Trophoblast cell (in vitro differentiated cells and primary cell): ENCODE data around the gene MFSD11.
A peak's percentile ranks its signal among the peaks of the same experiment; 100 is the strongest.
"Not testable (repeated sequence)": the region's sequence is repeated elsewhere in the genome, so short reads cannot be mapped to it uniquely, and the experiment has no call there.

Source experiments
- DNase-seq, 2 donors: peaks; one replicate each; pipeline ENCODE4 v3.0.0-alpha.2; 2016
- H2AFZ ChIP-seq: 2 replicates; pipeline ENCODE4 v1.6.1; 2013; ENCODE audit warnings: low read length, moderate library complexity, mild to moderate bottlenecking; ENCODE audit not compliant: insufficient read depth, poor library complexity
- H2AK5ac ChIP-seq: 2 replicates; pipeline ENCODE4 v1.6.1; 2013; ENCODE audit warnings: mild to moderate bottlenecking, low read length
- H2BK120ac ChIP-seq: 2 replicates; pipeline ENCODE4 v1.6.1; 2013; ENCODE audit warnings: low read length, mild to moderate bottlenecking, moderate library complexity; ENCODE audit not compliant: insufficient read depth, poor library complexity
- H2BK12ac ChIP-seq: 2 replicates; pipeline ENCODE4 v1.6.1; 2013; ENCODE audit warnings: mild to moderate bottlenecking, low read length, moderate library complexity
- H2BK5ac ChIP-seq: 2 replicates; pipeline ENCODE4 v1.6.1; 2013; ENCODE audit warnings: low read length, low read depth, moderate library complexity, mild to moderate bottlenecking; ENCODE audit not compliant: poor library complexity
- H3K14ac ChIP-seq: 2 replicates; pipeline ENCODE4 v1.6.1; 2013; ENCODE audit warnings: mild to moderate bottlenecking, low read length
- H3K18ac ChIP-seq: 2 replicates; pipeline ENCODE4 v1.6.1; 2013; ENCODE audit warnings: mild to moderate bottlenecking, low read length
- H3K23ac ChIP-seq: 2 replicates; pipeline ENCODE4 v1.6.1; 2013; ENCODE audit warnings: low read length
- H3K27ac ChIP-seq: 2 replicates; pipeline ENCODE4 v1.5.1; 2013; ENCODE audit warnings: low read depth, mild to moderate bottlenecking, inconsistent platforms, low read length, moderate library complexity
- H3K27me3 ChIP-seq: 2 replicates; pipeline ENCODE4 v1.6.1; 2013; ENCODE audit warnings: inconsistent platforms, mild to moderate bottlenecking, low read length, moderate library complexity; ENCODE audit not compliant: insufficient read depth
- H3K36me3 ChIP-seq, 2 experiments: 1 replicate in 1 of 2; 2 replicates in 1 of 2; pipeline ENCODE4 v1.6.1; 2013; ENCODE audit warnings: low read length in 2 of 2, mild to moderate bottlenecking in 2 of 2, moderate library complexity in 1 of 2; ENCODE audit not compliant: insufficient read depth in 2 of 2, control insufficient read depth in 1 of 2
- H3K4ac ChIP-seq: 2 replicates; pipeline ENCODE4 v1.6.1; 2013; ENCODE audit warnings: low read depth, mild to moderate bottlenecking, low read length, moderate library complexity
- H3K4me1 ChIP-seq, 2 experiments: 1 replicate in 1 of 2; 2 replicates in 1 of 2; pipeline ENCODE4 v1.6.1; 2013; ENCODE audit warnings: low read length in 2 of 2, mild to moderate bottlenecking in 2 of 2, moderate library complexity in 1 of 2; ENCODE audit not compliant: insufficient read depth in 2 of 2, control insufficient read depth in 1 of 2
- H3K4me2 ChIP-seq: 2 replicates; pipeline ENCODE4 v1.6.1; 2013; ENCODE audit warnings: inconsistent platforms, mild to moderate bottlenecking, low read length, moderate library complexity
- H3K4me3 ChIP-seq: 2 replicates; pipeline ENCODE4 v1.5.1; 2013; ENCODE audit warnings: mild to moderate bottlenecking, low read depth, low read length, inconsistent platforms
- H3K79me1 ChIP-seq: one replicate; pipeline ENCODE4 v1.6.1; 2013; ENCODE audit warnings: low read length
- H3K79me2 ChIP-seq: 2 replicates; pipeline ENCODE4 v1.6.1; 2013; ENCODE audit warnings: low read length, mild to moderate bottlenecking; ENCODE audit not compliant: control insufficient read depth, insufficient read depth, poor library complexity
- H3K9ac ChIP-seq: 2 replicates; pipeline ENCODE4 v1.6.1; 2013; ENCODE audit warnings: mild to moderate bottlenecking, low read length
- H3K9me3 ChIP-seq: 2 replicates; pipeline ENCODE4 v1.6.1; 2013; ENCODE audit warnings: low read depth, mild to moderate bottlenecking, control low read depth, inconsistent platforms, low read length; ENCODE audit not compliant: insufficient read depth
- H4K12ac ChIP-seq: 2 replicates; pipeline ENCODE4 v1.6.1; 2013; ENCODE audit warnings: low read depth, mild to moderate bottlenecking, low read length, moderate library complexity
- H4K8ac ChIP-seq: 2 replicates; pipeline ENCODE4 v1.6.1; 2013; ENCODE audit warnings: low read depth, mild to moderate bottlenecking, low read length, moderate library complexity
- H4K91ac ChIP-seq: one replicate; pipeline ENCODE4 v1.6.1; 2013; ENCODE audit warnings: low read depth, mild to moderate bottlenecking, low read length, moderate library complexity
- WGBS: extraction: QIAGEN DNeasy Blood & Tissue Kit; methylation state at CpG from one replicate; pipeline ENCODE4 v1.1.7; 2013; ENCODE audit warnings: missing lambda C conversion rate; ENCODE audit not compliant: insufficient read length, insufficient coverage; ENCODE audit errors: extremely low coverage; 5-methylcytosine and 5-hydroxymethylcytosine counted together

MFSD11 gene

GRCh38 chr17:76697702-76698465 is 40.0 kb upstream of the MFSD11 start:
- H3K18ac ChIP-seq: no peak overlapping the region
- no peak overlapping the region for H4K12ac ChIP-seq
- no peak overlapping the region for H3K9ac ChIP-seq
- H3K36me3 ChIP-seq: peaks cover 0 to 7% of the 10 kb centered on the region in 2 experiments
- no peak overlapping the region for H2BK12ac ChIP-seq
- H4K91ac ChIP-seq: no peak overlapping the region
- H2BK5ac ChIP-seq: no peak overlapping the region
- no peak overlapping the region for H3K23ac ChIP-seq
- no peak overlapping the region for H4K8ac ChIP-seq
- H3K79me2 ChIP-seq: no peaks in the 10 kb centered on the region
- no peaks in the 10 kb centered on the region for H3K79me1 ChIP-seq
- no peak overlapping the region for H2AFZ ChIP-seq
- no peak for DNase-seq
- H3K14ac ChIP-seq: no peak overlapping the region
- H2AK5ac ChIP-seq: no peak overlapping the region
- H3K4me3 ChIP-seq: no peak overlapping the region
- no peak overlapping the region for H3K4me2 ChIP-seq
- no peak overlapping the region for H3K4ac ChIP-seq
- peaks cover 12% of the 10 kb centered on the region in 2 experiments for H3K4me1 ChIP-seq
- H3K27ac ChIP-seq: no peak overlapping the region
- no peak overlapping the region for H2BK120ac ChIP-seq
- H3K27me3 ChIP-seq: no peaks in the 10 kb centered on the region
- H3K9me3 ChIP-seq: no peaks in the 10 kb centered on the region
- WGBS: no CpG with 5 or more reads among the region's 17 CpGs

GRCh38 chr17:76698466-76698977 is 39.4 kb upstream of the MFSD11 start:
- not testable (repeated sequence) for H3K79me1 ChIP-seq, H4K8ac ChIP-seq, H4K12ac ChIP-seq, H3K27me3 ChIP-seq, H3K4me2 ChIP-seq, H2AFZ ChIP-seq, H3K9ac ChIP-seq, H3K79me2 ChIP-seq, H3K18ac ChIP-seq, H3K23ac ChIP-seq, H3K36me3 ChIP-seq, H2BK12ac ChIP-seq, DNase-seq, H3K9me3 ChIP-seq, H4K91ac ChIP-seq, H2BK120ac ChIP-seq, H2AK5ac ChIP-seq, H3K27ac ChIP-seq, H3K14ac ChIP-seq, H2BK5ac ChIP-seq, H3K4me3 ChIP-seq, H3K4ac ChIP-seq
- H3K4me1 ChIP-seq: peaks cover 12% of the 10 kb centered on the region in 2 experiments
- no CpG with 5 or more reads among the region's 7 CpGs for WGBS

- Histone ChIP-seq H3K79me2 (no peaks in the 10 kb centered on the region), H3K4me3 (no peak overlapping the region), H2BK120ac (no peak overlapping the region), H3K14ac (no peak overlapping the region), H2BK12ac (no peak overlapping the region), H4K8ac (no peak overlapping the region), H4K91ac (no peak overlapping the region), H4K12ac (no peak overlapping the region), H3K18ac (no peak overlapping the region), H3K9me3 (no peaks in the 10 kb centered on the region), H3K4me1 (peaks cover 12 to 14% of the 10 kb centered on the region in 2 experiments), H3K36me3 (peaks cover 0 to 6% of the 10 kb centered on the region in 2 experiments), H3K79me1 (no peaks in the 10 kb centered on the region), H3K4me2 (no peak overlapping the region), H3K9ac (no peak overlapping the region), H3K27me3 (no peaks in the 10 kb centered on the region), H2AFZ (no peak overlapping the region), H3K4ac (no peak overlapping the region), H3K23ac (no peak overlapping the region), H3K27ac (no peak overlapping the region), H2AK5ac (no peak overlapping the region), H2BK5ac (no peak overlapping the region)
- WGBS: no CpG with 5 or more reads among the region's 8 CpGs
- DNase-seq: peak in 1 of 2 donors; percentile 54
These were observed 37.7 kb upstream of the MFSD11 start for GRCh38 chr17:76700270-76700616.

- H4K8ac ChIP-seq: no peak overlapping the region
- H2AFZ ChIP-seq: no peak overlapping the region
- no peak overlapping the region for H3K23ac ChIP-seq
- peak overlapping the region; percentile 42 for H3K4me2 ChIP-seq
- H3K14ac ChIP-seq: no peak overlapping the region
- no peaks in the 10 kb centered on the region for H3K27me3 ChIP-seq
- no peaks in the 10 kb centered on the region for H3K79me1 ChIP-seq
- no CpG with 5 or more reads among the region's 33 CpGs for WGBS
- H3K9me3 ChIP-seq: no peaks in the 10 kb centered on the region
- H3K4me1 ChIP-seq: peaks cover 12 to 14% of the 10 kb centered on the region in 2 experiments
- no peak overlapping the region for H2BK12ac ChIP-seq
- H3K27ac ChIP-seq: no peak overlapping the region
- H3K9ac ChIP-seq: no peak overlapping the region
- no peak overlapping the region for H3K4me3 ChIP-seq
- H3K79me2 ChIP-seq: no peaks in the 10 kb centered on the region
- H3K36me3 ChIP-seq: peaks cover 0 to 2% of the 10 kb centered on the region in 2 experiments
- no peak overlapping the region for H3K4ac ChIP-seq
- no peak overlapping the region for H4K12ac ChIP-seq
- peak; percentile 95 to 97 for DNase-seq
- H4K91ac ChIP-seq: no peak overlapping the region
- H2BK120ac ChIP-seq: no peak overlapping the region
- H2AK5ac ChIP-seq: no peak overlapping the region
- peak overlapping the region; percentile 9 for H3K18ac ChIP-seq
- H2BK5ac ChIP-seq: no peak overlapping the region
These were observed 37.1 kb upstream of the MFSD11 start for GRCh38 chr17:76700617-76701470.
